Activated CD8-positive, alpha-beta T cell treated with anti-CD3 and anti-CD28 coated beads for 36 hours (primary cell): ENCODE measurements around the gene LOC101059915.

ENCODE experiments used
- ATAC-seq: fragments of 200-7000 bp; cut with Tn5 transposase; one replicate; pipeline ENCODE4 v1.10.0; 2021; ENCODE audit warnings: mild to moderate bottlenecking, moderate library complexity
- CTCF ChIA-PET: fragments of 350-600 bp; sonication (Branson Sonifier 250); formaldehyde crosslinking; loops from one replicate; lab custom pipeline; 2021; ENCODE audit warnings: antibody characterized with exemption; lab: Charles Lee
- POLR2A ChIA-PET: fragments of 350-600 bp; sonication (Branson Sonifier 250); formaldehyde crosslinking; loops from one replicate; lab custom pipeline; 2021; ENCODE audit warnings: antibody characterized with exemption; lab: Charles Lee
- DNase-seq: peaks from one replicate; pipeline ENCODE4 v3.0.0-alpha.2; 2020
- H3K27ac Mint-ChIP-seq: one replicate; pipeline ENCODE4 v1.8.0; 2021; ENCODE audit warnings: mild to moderate bottlenecking, mixed read lengths
- H3K27me3 Mint-ChIP-seq: one replicate; pipeline ENCODE4 v1.8.0; 2021; ENCODE audit warnings: mixed read lengths
- H3K36me3 Mint-ChIP-seq: one replicate; pipeline ENCODE4 v1.8.0; 2021; ENCODE audit warnings: low read depth, mixed read lengths
- H3K4me1 Mint-ChIP-seq: one replicate; pipeline ENCODE4 v1.8.0; 2021; ENCODE audit warnings: low read depth, mixed read lengths
- H3K4me3 Mint-ChIP-seq: one replicate; pipeline ENCODE4 v1.8.0; 2021; ENCODE audit warnings: mild to moderate bottlenecking, moderate library complexity, mixed read lengths
- H3K9me3 Mint-ChIP-seq: one replicate; pipeline ENCODE4 v1.8.0; 2021; ENCODE audit warnings: mixed read lengths
- intact Hi-C: fragments of 100-400 bp; cut with micrococcal nuclease; formaldehyde crosslinking; loops from one replicate; pipeline ENCODE4 v1.10.0; 2022
- TF ChIP-seq, protein P1 (sequence below): fragments of 200-600 bp; IDR thresholded peaks from one replicate; pipeline ENCODE4 v1.8.0; 2022; ENCODE audit warnings: antibody characterized with exemption, mild to moderate bottlenecking

LOC101059915 gene

DNA sequence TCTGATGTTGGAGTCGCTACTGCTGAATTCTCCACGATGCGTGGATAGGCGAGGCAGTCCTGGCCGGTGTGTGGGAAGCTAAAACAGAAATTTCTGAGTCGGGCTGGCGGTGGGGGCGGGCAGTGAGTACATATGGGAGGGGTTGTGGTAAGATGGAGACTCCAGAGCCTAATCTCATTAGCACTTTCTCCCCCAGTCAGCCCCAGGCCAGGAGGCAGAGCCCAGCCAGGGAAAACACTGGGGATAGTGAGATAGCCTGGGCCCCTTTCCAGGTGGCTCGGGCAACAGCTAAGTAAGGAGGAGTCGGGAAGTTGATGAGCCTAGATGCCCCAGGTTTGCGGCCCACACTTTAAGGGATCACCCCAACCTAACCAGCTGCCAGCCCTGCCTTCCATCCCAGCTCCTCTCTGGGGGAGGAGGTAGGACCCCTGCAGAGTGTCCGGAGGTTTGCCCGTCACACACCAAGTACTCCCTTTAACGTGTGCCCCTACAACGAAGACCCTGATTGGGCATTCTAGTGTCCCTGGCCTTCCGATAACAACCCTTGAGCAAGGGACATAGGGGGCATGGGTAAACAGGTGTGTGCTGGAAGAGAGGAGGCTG, 2.4 kb upstream of the LOC101059915 start:
- peaks cover 23% of the 10 kb centered on the region for H3K4me1 Mint-ChIP-seq
- POLR2A ChIA-PET, result interaction anchor here (0.9 kb wide), 1 partner anchor 126 kb away, joined by 5 read pairs; no protein-coding TSS in a partner anchor
- no peak overlapping the region for H3K4me3 Mint-ChIP-seq
- ATAC-seq (no peak), DNase-seq (no peak)
- CTCF ChIA-PET, result no interaction called here
- H3K36me3 Mint-ChIP-seq, result no peaks in the 10 kb centered on the region
- no peaks in the 10 kb centered on the region for H3K9me3 Mint-ChIP-seq
- H3K27me3 Mint-ChIP-seq, result no peaks in the 10 kb centered on the region
- H3K27ac Mint-ChIP-seq, result no peak overlapping the region
- intact Hi-C loops, result no loop called here
- TF ChIP-seq, protein P1, sequence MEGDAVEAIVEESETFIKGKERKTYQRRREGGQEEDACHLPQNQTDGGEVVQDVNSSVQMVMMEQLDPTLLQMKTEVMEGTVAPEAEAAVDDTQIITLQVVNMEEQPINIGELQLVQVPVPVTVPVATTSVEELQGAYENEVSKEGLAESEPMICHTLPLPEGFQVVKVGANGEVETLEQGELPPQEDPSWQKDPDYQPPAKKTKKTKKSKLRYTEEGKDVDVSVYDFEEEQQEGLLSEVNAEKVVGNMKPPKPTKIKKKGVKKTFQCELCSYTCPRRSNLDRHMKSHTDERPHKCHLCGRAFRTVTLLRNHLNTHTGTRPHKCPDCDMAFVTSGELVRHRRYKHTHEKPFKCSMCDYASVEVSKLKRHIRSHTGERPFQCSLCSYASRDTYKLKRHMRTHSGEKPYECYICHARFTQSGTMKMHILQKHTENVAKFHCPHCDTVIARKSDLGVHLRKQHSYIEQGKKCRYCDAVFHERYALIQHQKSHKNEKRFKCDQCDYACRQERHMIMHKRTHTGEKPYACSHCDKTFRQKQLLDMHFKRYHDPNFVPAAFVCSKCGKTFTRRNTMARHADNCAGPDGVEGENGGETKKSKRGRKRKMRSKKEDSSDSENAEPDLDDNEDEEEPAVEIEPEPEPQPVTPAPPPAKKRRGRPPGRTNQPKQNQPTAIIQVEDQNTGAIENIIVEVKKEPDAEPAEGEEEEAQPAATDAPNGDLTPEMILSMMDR, result no peak

DNA sequence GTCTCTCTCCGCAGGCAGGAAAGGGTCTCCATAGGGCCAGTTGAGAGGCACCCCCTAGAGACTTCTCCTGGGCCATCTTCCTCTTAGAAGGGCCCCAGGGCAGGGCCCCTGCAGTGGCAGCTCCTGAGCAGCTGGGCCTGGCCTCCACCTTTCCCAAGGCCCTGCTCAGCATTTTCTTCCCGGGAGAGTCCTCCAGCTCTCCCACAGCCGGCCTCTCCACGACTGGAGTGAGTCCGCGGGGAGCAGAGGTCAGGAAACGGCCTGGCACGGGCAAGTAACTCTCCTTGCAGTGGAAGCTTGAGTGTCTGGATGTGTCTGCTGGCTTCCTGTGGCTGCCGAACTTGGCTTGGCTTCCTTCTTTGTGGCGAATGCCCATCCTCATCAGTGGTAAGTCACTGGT, 1.6 kb upstream of the LOC101059915 start:
- H3K27me3 Mint-ChIP-seq, result no peaks in the 10 kb centered on the region
- no peak for DNase-seq
- TF ChIP-seq, protein P1, result no peak
- intact Hi-C loops, result no loop called here
- H3K4me3 Mint-ChIP-seq, result no peak overlapping the region
- ATAC-seq, result no peak
- H3K27ac Mint-ChIP-seq, result no peak overlapping the region
- H3K36me3 Mint-ChIP-seq, result no peaks in the 10 kb centered on the region
- CTCF ChIA-PET, result no interaction called here
- H3K9me3 Mint-ChIP-seq, result no peaks in the 10 kb centered on the region
- POLR2A ChIA-PET, result no interaction called here
- peaks cover 30% of the 10 kb centered on the region for H3K4me1 Mint-ChIP-seq

DNA sequence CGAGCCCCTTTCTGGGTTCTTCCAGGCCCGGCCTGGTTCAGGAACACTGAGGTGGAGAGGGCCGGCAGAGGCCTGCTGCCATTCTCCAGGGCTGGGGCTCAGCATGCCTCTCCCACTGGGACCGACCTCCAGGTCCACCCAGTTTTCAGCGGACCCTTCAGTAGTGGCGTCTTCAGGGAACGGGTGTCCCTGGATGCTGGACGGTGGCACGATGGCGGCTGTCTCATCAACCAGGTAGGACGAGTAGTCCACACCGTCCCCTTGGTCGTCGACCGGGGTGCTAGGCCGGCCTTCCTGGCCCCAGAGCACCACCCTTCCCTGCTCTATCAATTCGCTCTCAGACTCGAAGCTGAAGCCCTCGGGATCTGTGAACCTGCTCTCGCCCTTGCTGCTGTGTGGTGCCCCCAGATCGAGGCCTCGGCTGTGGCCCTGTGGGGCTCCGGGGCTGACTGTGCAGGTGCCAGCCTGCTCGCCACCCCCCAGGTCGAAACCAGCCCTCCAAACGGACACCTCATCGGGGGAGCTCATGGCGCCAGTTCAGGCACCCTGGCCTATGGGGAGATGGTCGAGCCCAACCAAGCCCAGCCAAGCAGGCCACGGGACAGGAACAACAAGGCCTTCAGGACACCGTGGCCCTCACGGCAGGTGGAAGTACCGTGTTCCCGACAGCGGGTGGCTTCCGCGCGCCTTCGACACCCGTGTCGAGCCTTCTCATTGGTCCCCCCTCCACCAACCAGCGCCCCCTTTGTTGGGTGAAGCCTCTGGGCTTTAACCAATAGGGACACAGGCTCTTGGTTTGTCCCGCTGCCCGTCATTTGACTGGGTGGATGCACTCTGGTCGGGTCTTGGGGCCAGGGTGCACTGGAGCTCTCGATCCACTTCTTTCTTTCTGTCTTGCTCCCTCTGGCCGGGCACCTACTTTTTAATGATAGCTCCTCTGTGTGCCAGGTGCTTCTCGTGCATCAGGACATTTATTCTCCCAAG, 814 bp upstream of the LOC101059915 start:
- ChIA-PET POLR2A (interaction anchor here (0.6 kb wide), 1 partner anchor 20 kb away, joined by 3 read pairs; no protein-coding TSS in a partner anchor), CTCF (no interaction called here)
- no peak for DNase-seq
- H3K27ac Mint-ChIP-seq, result no peak overlapping the region
- H3K4me1 Mint-ChIP-seq, result peaks cover 34% of the 10 kb centered on the region
- no peak for ATAC-seq
- H3K9me3 Mint-ChIP-seq, result no peaks in the 10 kb centered on the region
- TF ChIP-seq, protein P1, result no peak
- no peaks in the 10 kb centered on the region for H3K36me3 Mint-ChIP-seq
- intact Hi-C loops, result no loop called here
- H3K27me3 Mint-ChIP-seq, result no peaks in the 10 kb centered on the region
- H3K4me3 Mint-ChIP-seq, result no peak overlapping the region

DNA sequence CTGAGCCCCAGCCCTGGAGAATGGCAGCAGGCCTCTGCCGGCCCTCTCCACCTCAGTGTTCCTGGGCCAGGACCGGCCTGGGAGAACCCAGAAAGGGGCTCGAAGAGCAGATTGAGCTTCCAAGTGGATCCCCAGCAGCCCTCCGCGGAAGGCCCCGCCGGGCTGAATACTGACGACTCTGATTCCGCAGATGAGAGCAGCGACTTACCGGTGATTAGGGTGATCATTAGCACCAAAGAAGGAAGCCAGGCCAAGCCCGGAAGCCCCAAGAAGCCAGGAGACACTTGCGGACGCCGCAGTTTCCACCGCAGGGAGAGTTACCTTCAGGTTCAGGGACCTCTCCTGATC, 876 bp downstream of the LOC101059915 start:
- ChIA-PET CTCF (interaction anchor here (3.3 kb wide), 1 partner anchor 192 kb away, joined by 18 read pairs; no protein-coding TSS in a partner anchor), POLR2A (no interaction called here)
- Mint-ChIP-seq H3K4me1 (peaks cover 30% of the 10 kb centered on the region), H3K36me3 (no peaks in the 10 kb centered on the region), H3K4me3 (no peak overlapping the region), H3K27ac (no peak overlapping the region), H3K27me3 (peaks cover 4% of the 10 kb centered on the region), H3K9me3 (no peaks in the 10 kb centered on the region)
- ATAC-seq, result no peak
- intact Hi-C loops, result no loop called here
- no peak for DNase-seq
- TF ChIP-seq, protein P1, result no peak

DNA sequence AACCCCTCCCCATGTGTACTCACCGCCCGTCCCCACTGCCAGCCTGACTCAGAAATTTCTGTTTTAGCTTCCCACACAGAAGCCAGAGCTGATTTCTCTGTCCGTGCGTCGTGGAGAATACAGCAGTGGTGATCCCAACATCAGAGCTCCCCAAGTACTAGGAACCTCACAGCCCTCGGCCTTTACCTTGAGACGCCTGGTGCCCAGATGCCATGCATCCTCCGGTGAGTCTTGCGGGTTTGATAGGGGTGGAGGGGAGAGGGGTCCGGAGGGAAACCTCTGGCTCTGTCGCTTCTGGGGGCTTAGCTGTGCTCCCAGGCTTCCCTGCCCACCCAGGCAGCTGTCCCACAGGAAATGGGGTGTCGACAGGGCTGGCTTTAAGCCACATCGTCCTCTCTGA, 2.1 kb downstream of the LOC101059915 start:
- intact Hi-C loops, result no loop called here
- peaks cover 4% of the 10 kb centered on the region for H3K27me3 Mint-ChIP-seq
- POLR2A ChIA-PET, result no interaction called here
- H3K9me3 Mint-ChIP-seq, result no peaks in the 10 kb centered on the region
- ATAC-seq (no peak), DNase-seq (no peak)
- no peak overlapping the region for H3K27ac Mint-ChIP-seq
- peaks cover 21% of the 10 kb centered on the region for H3K4me1 Mint-ChIP-seq
- H3K36me3 Mint-ChIP-seq, result no peaks in the 10 kb centered on the region
- TF ChIP-seq, protein P1, result no peak
- CTCF ChIA-PET, result interaction anchor here (1.2 to 3.3 kb wide), 3 partner anchors 51 to 202 kb away, joined by 3 to 18 read pairs (median 3); partner anchors contain the start of gene CXCR3
- no peak overlapping the region for H3K4me3 Mint-ChIP-seq
